ENCODE results near the gene EPHA7. TPM values are rescaled to one million over a fixed set of nuclear protein-coding genes. Genes with fewer than 3 reads are reported as not detected.

The EPHA7 gene
- total RNA-seq, 1 donor from 2014 or later = 28.9 TPM

DNA sequence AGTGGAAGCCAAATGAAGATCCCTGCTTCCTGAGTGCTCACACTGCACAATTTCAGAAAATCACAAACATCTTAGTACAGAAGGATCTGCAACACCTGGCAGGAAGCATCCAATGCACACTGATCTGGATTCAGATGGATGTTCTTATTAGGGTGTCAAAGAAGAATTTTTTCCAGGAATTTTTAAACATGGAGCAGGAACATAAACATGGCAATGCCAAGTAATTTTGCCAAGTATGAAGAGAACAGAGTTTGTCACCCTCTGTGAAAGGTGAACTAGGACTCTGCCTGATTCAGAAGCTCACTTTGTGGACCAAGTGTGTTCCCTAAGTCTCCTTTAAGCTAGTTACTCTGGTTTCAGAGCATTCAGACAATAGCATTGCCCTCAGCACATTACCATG lies 208.5 kb downstream of the EPHA7 start:
- TF ChIP-seq, protein P1, sequence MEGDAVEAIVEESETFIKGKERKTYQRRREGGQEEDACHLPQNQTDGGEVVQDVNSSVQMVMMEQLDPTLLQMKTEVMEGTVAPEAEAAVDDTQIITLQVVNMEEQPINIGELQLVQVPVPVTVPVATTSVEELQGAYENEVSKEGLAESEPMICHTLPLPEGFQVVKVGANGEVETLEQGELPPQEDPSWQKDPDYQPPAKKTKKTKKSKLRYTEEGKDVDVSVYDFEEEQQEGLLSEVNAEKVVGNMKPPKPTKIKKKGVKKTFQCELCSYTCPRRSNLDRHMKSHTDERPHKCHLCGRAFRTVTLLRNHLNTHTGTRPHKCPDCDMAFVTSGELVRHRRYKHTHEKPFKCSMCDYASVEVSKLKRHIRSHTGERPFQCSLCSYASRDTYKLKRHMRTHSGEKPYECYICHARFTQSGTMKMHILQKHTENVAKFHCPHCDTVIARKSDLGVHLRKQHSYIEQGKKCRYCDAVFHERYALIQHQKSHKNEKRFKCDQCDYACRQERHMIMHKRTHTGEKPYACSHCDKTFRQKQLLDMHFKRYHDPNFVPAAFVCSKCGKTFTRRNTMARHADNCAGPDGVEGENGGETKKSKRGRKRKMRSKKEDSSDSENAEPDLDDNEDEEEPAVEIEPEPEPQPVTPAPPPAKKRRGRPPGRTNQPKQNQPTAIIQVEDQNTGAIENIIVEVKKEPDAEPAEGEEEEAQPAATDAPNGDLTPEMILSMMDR (IDR thresholded peaks at IDR 0.05; ENCODE audit: unreplicated experiment) = no peak
- Mint-ChIP-seq H3K4me3 (ENCODE audit: low read depth) (no peak overlapping the region), H3K27me3 (no peaks in the 10 kb centered on the region), H3K36me3 (ENCODE audit: insufficient read depth) (no peaks in the 10 kb centered on the region), H3K4me1 (ENCODE audit: low read depth) (no peaks in the 10 kb centered on the region), H3K9me3 (ENCODE audit: low read depth) (peaks cover 8% of the 10 kb centered on the region), H3K27ac (no peak overlapping the region)
- DNase-seq (ENCODE audit: low spot score, unreplicated experiment) = no peak

DNA sequence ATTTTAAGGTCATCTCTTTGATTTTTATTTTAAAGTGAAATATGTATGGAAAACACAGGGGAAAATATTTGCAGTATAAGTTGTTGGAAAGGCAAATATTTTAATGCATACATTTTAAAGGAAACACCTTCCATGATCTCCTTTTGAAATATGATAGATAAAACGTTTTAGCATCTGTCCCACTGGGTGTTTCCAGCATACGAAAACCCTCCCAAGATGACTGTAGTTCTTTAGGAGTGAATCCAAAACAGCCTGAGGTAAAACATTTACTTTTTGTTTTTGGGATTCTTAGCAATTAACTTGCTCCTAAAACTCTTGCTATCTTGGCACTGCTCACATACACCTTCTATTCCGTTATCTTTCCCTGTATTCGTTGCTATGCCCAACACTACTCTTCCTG lies 210.0 kb downstream of the EPHA7 start:
- TF ChIP-seq, protein P1 (IDR thresholded peaks at IDR 0.05; ENCODE audit: unreplicated experiment) = no peak
- H3K4me1 Mint-ChIP-seq (ENCODE audit: low read depth) = no peaks in the 10 kb centered on the region
- DNase-seq (ENCODE audit: low spot score, unreplicated experiment) = no peak
- H3K27me3 Mint-ChIP-seq = no peaks in the 10 kb centered on the region
- H3K27ac Mint-ChIP-seq = no peak overlapping the region
- H3K36me3 Mint-ChIP-seq (ENCODE audit: insufficient read depth) = no peaks in the 10 kb centered on the region
- H3K4me3 Mint-ChIP-seq (ENCODE audit: low read depth) = no peak overlapping the region
- peaks cover 5% of the 10 kb centered on the region for H3K9me3 Mint-ChIP-seq (ENCODE audit: low read depth)

DNA sequence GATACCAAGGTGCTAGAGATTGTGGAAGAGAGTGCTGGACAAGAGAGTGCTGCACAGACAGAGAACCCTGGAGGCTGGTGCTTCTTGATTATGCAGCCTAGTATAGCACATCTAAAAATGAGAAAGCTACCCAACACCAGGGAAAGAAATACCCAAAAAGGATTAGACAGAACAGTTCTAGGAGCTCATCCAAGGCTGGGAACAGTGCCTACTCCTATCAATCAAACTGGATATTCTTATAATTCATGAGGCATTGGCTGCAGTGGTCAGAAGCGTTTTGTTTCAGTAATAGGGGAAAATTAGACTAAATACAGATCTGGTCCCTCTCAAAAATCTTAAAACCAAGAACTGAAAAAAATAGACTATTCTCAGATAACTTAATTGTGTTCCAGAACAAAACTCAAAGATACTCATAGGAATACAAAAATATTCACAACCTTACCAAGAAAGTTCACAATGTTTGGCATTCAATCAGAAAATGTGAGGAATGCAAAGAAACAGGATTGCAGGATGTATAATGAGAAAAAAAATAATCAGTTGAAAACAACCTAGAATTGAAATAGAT lies 222.9 kb downstream of the EPHA7 start:
- DNase-seq (ENCODE audit: low spot score, unreplicated experiment) = no peak
- Mint-ChIP-seq H3K4me1 (ENCODE audit: low read depth) (peaks cover 10% of the 10 kb centered on the region), H3K4me3 (ENCODE audit: low read depth) (no peak overlapping the region), H3K9me3 (ENCODE audit: low read depth) (peaks cover 7% of the 10 kb centered on the region), H3K27me3 (peaks cover 2% of the 10 kb centered on the region), H3K36me3 (ENCODE audit: insufficient read depth) (peaks cover 1% of the 10 kb centered on the region), H3K27ac (no peak overlapping the region)
- TF ChIP-seq, protein P1 (IDR thresholded peaks at IDR 0.05; ENCODE audit: unreplicated experiment) = no peak

DNA sequence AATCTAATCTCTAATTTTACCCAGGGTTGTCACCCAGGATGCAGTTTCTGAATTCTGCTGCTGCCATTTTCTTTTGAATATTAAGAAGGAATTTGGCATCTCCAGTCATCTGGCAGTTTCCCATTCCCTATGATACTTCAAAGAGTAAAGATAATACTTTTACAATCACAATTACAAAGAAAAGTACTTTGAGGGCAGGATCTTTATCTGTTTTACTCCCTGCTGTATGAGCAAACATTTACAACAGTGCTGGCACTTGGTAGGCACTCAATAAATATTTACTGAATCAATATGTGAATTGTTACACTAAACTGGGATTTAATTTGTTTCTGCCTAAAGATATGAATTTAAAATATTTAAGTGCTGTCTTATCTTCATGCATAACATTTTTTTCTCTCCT lies 224.9 kb downstream of the EPHA7 start:
- Mint-ChIP-seq H3K9me3 (ENCODE audit: low read depth) (peaks cover 7% of the 10 kb centered on the region), H3K4me3 (ENCODE audit: low read depth) (no peak overlapping the region), H3K4me1 (ENCODE audit: low read depth) (peaks cover 13% of the 10 kb centered on the region), H3K27me3 (peaks cover 11% of the 10 kb centered on the region), H3K27ac (no peak overlapping the region), H3K36me3 (ENCODE audit: insufficient read depth) (peaks cover 1% of the 10 kb centered on the region)
- TF ChIP-seq, protein P1 (IDR thresholded peaks at IDR 0.05; ENCODE audit: unreplicated experiment) = no peak
- DNase-seq (ENCODE audit: low spot score, unreplicated experiment) = no peak

DNA sequence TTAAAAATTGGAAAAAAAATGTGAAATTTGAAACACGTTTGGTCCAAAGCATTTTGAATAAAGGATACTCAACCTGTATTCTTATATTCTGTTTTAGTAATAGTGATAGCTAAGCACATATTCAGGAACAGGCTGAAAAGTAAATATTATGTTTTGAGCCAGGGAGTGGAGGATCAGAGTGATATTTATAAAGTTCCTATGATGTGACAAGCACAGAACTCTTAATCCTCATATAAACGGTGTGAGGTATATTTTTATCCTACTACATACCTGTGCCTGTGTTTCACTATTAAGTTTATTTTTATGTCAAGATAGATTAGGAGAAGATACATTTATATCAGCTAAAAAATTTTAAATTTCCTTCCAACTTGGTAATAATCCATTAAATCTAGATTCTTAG lies 225.5 kb downstream of the EPHA7 start:
- Mint-ChIP-seq H3K36me3 (ENCODE audit: insufficient read depth) (peaks cover 1% of the 10 kb centered on the region), H3K27me3 (peaks cover 11% of the 10 kb centered on the region), H3K4me3 (ENCODE audit: low read depth) (no peak overlapping the region), H3K4me1 (ENCODE audit: low read depth) (peaks cover 13% of the 10 kb centered on the region), H3K9me3 (ENCODE audit: low read depth) (peaks cover 4% of the 10 kb centered on the region), H3K27ac (no peak overlapping the region)
- no peak for DNase-seq (ENCODE audit: low spot score, unreplicated experiment)
- TF ChIP-seq, protein P1 (IDR thresholded peaks at IDR 0.05; ENCODE audit: unreplicated experiment) = no peak
